Sigmoid colon (tissue), 4 donors: ENCODE data around the gene MAEL.

Experiments
- CTCF ChIP-seq, 4 experiments: fragments of 450-650 bp in 3 of 4; fragments of 200-600 bp in 1 of 4; IDR thresholded peaks; one replicate each; pipeline ENCODE4 v1.5.1; 2016 to 2019; ENCODE audit warnings: antibody characterized with exemption in 4 of 4, mild to moderate bottlenecking in 3 of 4, moderate library complexity in 2 of 4
- EP300 ChIP-seq, 4 donors: sonication (generic); formaldehyde crosslinking; IDR thresholded peaks; one replicate each; pipeline ENCODE4 v1.6.1; 2017; ENCODE audit warnings: antibody characterized with exemption in 4 of 4
- POLR2A ChIP-seq, 2 donors: fragments of 450-650 bp; IDR thresholded peaks; one replicate each; pipeline ENCODE4 v1.6.1; 2016; ENCODE audit warnings: antibody characterized with exemption in 2 of 2, mild to moderate bottlenecking in 2 of 2, moderate library complexity in 2 of 2
- POLR2AphosphoS5 ChIP-seq, 4 donors: sonication (generic); formaldehyde crosslinking; IDR thresholded peaks; one replicate each; pipeline ENCODE4 v1.6.1; 2017; ENCODE audit warnings: antibody characterized with exemption in 4 of 4

- no peak for TF ChIP-seq CTCF (IDR thresholded peaks at IDR 0.05)
- TF ChIP-seq POLR2A (IDR thresholded peaks at IDR 0.05) = no peak
- no peak for TF ChIP-seq POLR2AphosphoS5 (IDR thresholded peaks at IDR 0.05)
- no peak for TF ChIP-seq EP300 (IDR thresholded peaks at IDR 0.05)
Observed at GRCh38 chr1:166953491-166953890, 35.6 kb upstream of the MAEL start.
